ENCODE measurements around the gene CEP350. TPM values are rescaled to one million over a fixed set of nuclear protein-coding genes. Genes with fewer than 3 reads are reported as not detected.

CEP350 gene
- total and polyA plus RNA-seq, 2 donors (not counting 1 experiment from before 2014, with no cell fraction given) = 19.0 to 101 TPM

DNA sequence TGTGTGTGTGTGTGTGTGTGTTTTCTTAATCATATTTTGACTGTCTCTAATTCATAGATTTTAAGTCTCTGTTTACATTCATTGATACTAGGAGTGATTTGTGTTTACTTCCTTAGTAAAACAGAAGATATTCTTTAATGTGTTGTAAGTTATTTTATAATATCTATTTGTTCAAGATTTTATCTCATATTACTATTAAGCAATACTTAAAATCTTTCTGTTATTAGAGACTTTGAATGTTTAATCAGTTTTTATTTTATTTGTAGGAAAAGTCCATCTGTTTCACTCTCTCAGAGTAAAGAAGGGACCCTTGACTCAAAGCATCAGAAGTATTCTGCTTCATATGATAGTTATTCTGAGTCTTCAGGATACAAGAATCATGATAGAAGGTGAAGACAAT lies 89.2 kb downstream of the CEP350 start:
- H3K9me3 ChIP-seq (ENCODE audit: control insufficient read depth, insufficient read depth, low read depth, low read length) = no peaks in the 10 kb centered on the region
- peaks cover 6% of the 10 kb centered on the region for H3K4me1 ChIP-seq (ENCODE audit: control insufficient read depth, extremely low read depth, insufficient read depth, low read length)
- H4K20me1 ChIP-seq (ENCODE audit: control insufficient read depth, extremely low read depth, insufficient read depth, low read length) = no peaks in the 10 kb centered on the region
- H3K27me3 ChIP-seq (ENCODE audit: control insufficient read depth, insufficient read depth, low read length) = no peaks in the 10 kb centered on the region
- no peaks in the 10 kb centered on the region for H3K79me2 ChIP-seq (ENCODE audit: control insufficient read depth, insufficient read depth, low read length)
- TF ChIP-seq, protein P1, sequence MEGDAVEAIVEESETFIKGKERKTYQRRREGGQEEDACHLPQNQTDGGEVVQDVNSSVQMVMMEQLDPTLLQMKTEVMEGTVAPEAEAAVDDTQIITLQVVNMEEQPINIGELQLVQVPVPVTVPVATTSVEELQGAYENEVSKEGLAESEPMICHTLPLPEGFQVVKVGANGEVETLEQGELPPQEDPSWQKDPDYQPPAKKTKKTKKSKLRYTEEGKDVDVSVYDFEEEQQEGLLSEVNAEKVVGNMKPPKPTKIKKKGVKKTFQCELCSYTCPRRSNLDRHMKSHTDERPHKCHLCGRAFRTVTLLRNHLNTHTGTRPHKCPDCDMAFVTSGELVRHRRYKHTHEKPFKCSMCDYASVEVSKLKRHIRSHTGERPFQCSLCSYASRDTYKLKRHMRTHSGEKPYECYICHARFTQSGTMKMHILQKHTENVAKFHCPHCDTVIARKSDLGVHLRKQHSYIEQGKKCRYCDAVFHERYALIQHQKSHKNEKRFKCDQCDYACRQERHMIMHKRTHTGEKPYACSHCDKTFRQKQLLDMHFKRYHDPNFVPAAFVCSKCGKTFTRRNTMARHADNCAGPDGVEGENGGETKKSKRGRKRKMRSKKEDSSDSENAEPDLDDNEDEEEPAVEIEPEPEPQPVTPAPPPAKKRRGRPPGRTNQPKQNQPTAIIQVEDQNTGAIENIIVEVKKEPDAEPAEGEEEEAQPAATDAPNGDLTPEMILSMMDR (conservative IDR thresholded peaks at IDR 0.05 in 1 of 2, IDR thresholded peaks at IDR 0.05 in 1 of 2; ENCODE audit: low read depth in 1 of 2, low read length in 2 of 2) = no peak
- no peak for TF ChIP-seq EZH2 (IDR thresholded peaks at IDR 0.05; ENCODE audit: low read length, missing control alignments)
- no peak for DNase-seq (ENCODE audit: low read depth in 2 of 2)
- H2AFZ ChIP-seq (ENCODE audit: low read length) = no peak overlapping the region
- H3K27ac ChIP-seq (ENCODE audit: insufficient read depth, low read length) = no peak overlapping the region
- H3K36me3 ChIP-seq (ENCODE audit: control insufficient read depth, insufficient read depth, low read length) = peaks cover 2% of the 10 kb centered on the region
- H3K4me3 ChIP-seq (replicated peaks in 1 of 4; ENCODE audit: control extremely low read depth in 1 of 4, insufficient read depth in 1 of 4, low read depth in 3 of 4, low read length in 4 of 4) = no peak overlapping the region
- H3K9ac ChIP-seq (ENCODE audit: insufficient read depth, low read length) = no peak overlapping the region
- H3K4me2 ChIP-seq (ENCODE audit: extremely low read depth, insufficient read depth, low read length) = no peak overlapping the region

DNA sequence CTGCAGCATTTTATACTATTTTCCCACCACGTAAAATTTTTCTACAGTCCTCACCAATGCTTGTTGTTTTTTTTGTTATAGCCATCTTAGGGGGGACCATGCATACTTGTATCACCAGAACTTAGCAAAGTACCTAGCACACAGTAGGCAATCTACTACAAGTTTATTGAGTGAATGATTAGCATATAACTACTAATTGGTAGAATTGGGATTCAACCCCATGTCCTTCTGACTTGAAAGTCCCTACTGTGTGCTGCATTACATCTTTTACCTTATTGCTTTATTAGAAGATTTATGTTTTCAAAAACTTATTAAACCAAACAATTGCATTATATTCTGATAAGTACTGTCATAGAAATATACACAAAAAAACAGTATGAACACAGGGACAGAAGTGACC lies 92.1 kb downstream of the CEP350 start:
- Histone ChIP-seq H3K9me3 (ENCODE audit: control insufficient read depth, insufficient read depth, low read depth, low read length) (no peaks in the 10 kb centered on the region), H3K79me2 (ENCODE audit: control insufficient read depth, insufficient read depth, low read length) (no peaks in the 10 kb centered on the region), H3K4me2 (ENCODE audit: extremely low read depth, insufficient read depth, low read length) (no peak overlapping the region)

DNA sequence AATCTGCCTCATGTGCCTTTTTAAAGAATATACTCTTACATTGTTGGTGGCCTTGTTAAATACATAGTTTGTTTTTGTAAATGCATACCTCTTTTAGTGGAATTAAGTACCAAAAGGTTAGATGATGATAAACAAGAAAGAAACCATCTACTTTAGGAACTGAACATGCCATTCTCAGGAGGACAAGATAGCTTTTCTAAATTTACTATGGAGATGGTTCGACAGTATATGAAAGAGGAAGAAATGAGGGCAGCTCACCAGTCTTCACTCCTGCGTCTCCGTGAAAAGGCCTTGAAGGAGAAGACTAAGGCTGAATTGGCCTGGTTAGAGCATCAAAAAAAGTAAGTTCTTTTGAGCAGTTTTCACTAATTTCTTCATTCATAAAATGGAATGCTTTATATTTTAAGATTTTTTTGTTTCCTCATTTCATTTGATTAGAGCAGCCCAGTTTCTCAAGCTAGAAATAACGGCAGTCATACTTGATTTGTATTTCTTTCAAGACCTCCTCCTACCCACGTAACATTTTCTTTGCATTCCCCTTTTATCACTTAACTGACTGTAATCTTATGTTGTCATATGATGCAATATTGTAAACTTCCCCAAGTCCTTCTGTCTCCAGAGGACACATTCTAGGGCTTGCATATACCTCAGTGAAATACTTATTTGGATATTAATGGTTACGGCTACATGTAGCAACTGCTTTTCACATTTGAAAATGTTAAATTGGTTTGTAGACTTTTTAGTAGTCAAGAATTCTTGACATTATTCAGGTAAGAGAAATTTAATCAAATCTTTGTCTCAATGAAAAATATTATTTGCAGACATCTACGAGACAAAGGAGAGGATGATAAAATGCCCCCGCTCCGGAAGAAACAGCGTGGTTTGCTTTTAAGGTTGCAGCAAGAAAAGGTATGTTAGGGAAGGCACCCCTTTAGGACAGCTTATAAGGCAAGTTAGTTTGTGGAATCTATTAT lies 99.3 kb downstream of the CEP350 start:
- Histone ChIP-seq H4K20me1 (ENCODE audit: control insufficient read depth, extremely low read depth, insufficient read depth, low read length) (no peaks in the 10 kb centered on the region), H3K27ac (ENCODE audit: insufficient read depth, low read length) (no peak overlapping the region), H2AFZ (ENCODE audit: low read length) (no peak overlapping the region), H3K4me3 (replicated peaks in 1 of 4; ENCODE audit: control extremely low read depth in 1 of 4, insufficient read depth in 1 of 4, low read depth in 3 of 4, low read length in 4 of 4) (no peak overlapping the region), H3K79me2 (ENCODE audit: control insufficient read depth, insufficient read depth, low read length) (no peaks in the 10 kb centered on the region), H3K36me3 (ENCODE audit: control insufficient read depth, insufficient read depth, low read length) (no peaks in the 10 kb centered on the region), H3K4me2 (ENCODE audit: extremely low read depth, insufficient read depth, low read length) (no peak overlapping the region), H3K9ac (ENCODE audit: insufficient read depth, low read length) (no peak overlapping the region), H3K4me1 (ENCODE audit: control insufficient read depth, extremely low read depth, insufficient read depth, low read length) (no peaks in the 10 kb centered on the region), H3K9me3 (ENCODE audit: control insufficient read depth, insufficient read depth, low read depth, low read length) (no peaks in the 10 kb centered on the region), H3K27me3 (ENCODE audit: control insufficient read depth, insufficient read depth, low read length) (no peaks in the 10 kb centered on the region)
- peak in 1 of 2 donors; percentile 14 for DNase-seq (ENCODE audit: low read depth in 2 of 2)
- TF ChIP-seq, protein P1 (conservative IDR thresholded peaks at IDR 0.05 in 1 of 2, IDR thresholded peaks at IDR 0.05 in 1 of 2; ENCODE audit: low read depth in 1 of 2, low read length in 2 of 2) = no peak
- no peak for TF ChIP-seq EZH2 (IDR thresholded peaks at IDR 0.05; ENCODE audit: low read length, missing control alignments)

More for the DNA sequence above, 92.1 kb downstream of the CEP350 start:
- no peak for DNase-seq (ENCODE audit: low read depth in 2 of 2)
- Histone ChIP-seq H3K27me3 (ENCODE audit: control insufficient read depth, insufficient read depth, low read length) (no peaks in the 10 kb centered on the region), H4K20me1 (ENCODE audit: control insufficient read depth, extremely low read depth, insufficient read depth, low read length) (no peaks in the 10 kb centered on the region), H3K4me3 (replicated peaks in 1 of 4; ENCODE audit: control extremely low read depth in 1 of 4, insufficient read depth in 1 of 4, low read depth in 3 of 4, low read length in 4 of 4) (no peak overlapping the region), H2AFZ (ENCODE audit: low read length) (no peak overlapping the region), H3K27ac (ENCODE audit: insufficient read depth, low read length) (no peak overlapping the region), H3K9ac (ENCODE audit: insufficient read depth, low read length) (no peak overlapping the region), H3K4me1 (ENCODE audit: control insufficient read depth, extremely low read depth, insufficient read depth, low read length) (peaks cover 6% of the 10 kb centered on the region), H3K36me3 (ENCODE audit: control insufficient read depth, insufficient read depth, low read length) (peaks cover under 1% of the 10 kb centered on the region)
- no peak for TF ChIP-seq EZH2 (IDR thresholded peaks at IDR 0.05; ENCODE audit: low read length, missing control alignments)
